RPMI8226 (cell line): Measurements from ENCODE around the gene MTUS2.

Experiments used
- DNase-seq: peaks from one replicate; pipeline ENCODE4 v3.0.0-alpha.2; 2015

The MTUS2 gene

GRCh38 chr13:29535663-29536655 is 715.8 kb downstream of the MTUS2 start:
- no peak for DNase-seq

DNA sequence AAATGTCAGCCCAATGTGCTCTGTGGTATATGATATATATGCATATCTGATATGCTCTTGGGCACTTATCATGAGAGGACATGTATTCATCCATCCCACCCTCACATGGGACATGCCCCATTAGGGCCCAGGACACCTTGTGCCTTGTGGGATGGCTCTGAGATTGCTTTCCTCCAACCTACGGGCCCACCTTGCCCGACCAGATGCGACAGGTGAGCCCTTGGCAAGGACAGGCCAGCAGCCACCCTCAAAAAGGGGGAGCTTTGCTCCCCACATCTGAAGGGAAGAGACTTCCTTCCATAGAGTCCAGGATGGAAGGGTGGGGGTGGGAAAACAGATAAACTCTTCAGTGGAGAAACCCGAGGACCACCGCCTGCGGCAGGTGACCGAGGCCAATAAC is 716.7 kb downstream of the MTUS2 start:
- DNase-seq = no peak

- no peak for DNase-seq
Measured at GRCh38 chr13:29537736-29538651, 717.9 kb downstream of the MTUS2 start.

GRCh38 chr13:29538652-29539040 is 718.5 kb downstream of the MTUS2 start:
- no peak for DNase-seq

- DNase-seq = no peak
Measured at GRCh38 chr13:29539856-29540255, 719.7 kb downstream of the MTUS2 start.

DNA sequence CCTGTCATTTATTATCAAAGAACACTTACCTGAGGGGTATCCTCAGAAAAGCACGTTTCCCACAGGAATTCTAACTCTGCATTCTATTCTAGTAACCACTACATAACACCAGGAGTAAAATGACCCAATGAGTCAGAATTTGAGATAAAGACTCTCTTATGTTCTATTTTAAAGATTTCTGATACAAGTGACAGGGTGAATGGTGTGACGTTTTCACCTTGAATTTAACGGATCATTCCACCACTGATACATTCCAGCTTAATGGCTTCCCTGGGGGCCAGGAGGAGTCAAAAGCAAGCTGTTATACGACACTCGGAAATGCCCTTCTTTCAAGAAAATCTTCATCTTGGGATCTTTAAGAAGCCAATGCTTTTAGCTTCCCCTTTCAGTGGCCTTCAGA is 720.2 kb downstream of the MTUS2 start:
- no peak for DNase-seq

GRCh38 chr13:29540799-29541198 is 720.7 kb downstream of the MTUS2 start:
- DNase-seq = no peak

DNA sequence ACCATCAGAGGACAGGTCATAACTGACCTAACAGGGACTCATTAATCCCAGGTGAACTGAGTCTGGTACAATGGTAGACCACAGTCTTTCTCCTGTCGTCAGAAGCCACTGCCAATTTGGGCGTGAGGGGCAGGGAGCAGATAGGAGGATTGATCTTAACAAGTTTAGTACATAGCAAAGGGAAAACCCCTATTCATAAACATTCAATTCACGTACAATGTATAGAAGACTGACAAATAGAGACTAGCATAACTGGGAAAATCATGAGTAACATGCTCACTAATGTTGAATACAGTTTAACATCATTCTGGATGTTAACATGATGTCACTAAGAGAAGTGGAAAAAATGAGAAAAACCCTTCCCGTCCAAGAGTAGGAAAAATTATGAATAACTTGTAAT is 721.3 kb downstream of the MTUS2 start:
- DNase-seq = no peak

DNA sequence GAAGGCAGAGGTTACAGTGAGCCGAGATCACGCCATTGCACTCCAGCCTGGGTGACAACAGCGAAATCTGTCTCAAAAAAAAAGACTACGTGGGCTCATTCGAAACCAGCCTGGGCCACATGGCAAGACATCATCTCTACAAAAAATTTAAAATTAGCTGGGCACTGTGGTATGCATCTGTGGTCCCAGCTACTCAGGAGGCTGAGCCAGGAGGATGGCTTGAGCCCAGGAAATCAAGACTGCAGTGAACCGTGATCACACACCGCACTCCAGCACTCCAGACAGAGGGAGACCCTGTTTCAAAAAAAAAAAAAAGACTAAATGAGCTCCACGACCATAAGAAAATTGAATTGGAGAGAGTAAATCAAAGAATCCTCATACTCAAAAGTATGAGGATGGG is 722.2 kb downstream of the MTUS2 start:
- DNase-seq = no peak

DNA sequence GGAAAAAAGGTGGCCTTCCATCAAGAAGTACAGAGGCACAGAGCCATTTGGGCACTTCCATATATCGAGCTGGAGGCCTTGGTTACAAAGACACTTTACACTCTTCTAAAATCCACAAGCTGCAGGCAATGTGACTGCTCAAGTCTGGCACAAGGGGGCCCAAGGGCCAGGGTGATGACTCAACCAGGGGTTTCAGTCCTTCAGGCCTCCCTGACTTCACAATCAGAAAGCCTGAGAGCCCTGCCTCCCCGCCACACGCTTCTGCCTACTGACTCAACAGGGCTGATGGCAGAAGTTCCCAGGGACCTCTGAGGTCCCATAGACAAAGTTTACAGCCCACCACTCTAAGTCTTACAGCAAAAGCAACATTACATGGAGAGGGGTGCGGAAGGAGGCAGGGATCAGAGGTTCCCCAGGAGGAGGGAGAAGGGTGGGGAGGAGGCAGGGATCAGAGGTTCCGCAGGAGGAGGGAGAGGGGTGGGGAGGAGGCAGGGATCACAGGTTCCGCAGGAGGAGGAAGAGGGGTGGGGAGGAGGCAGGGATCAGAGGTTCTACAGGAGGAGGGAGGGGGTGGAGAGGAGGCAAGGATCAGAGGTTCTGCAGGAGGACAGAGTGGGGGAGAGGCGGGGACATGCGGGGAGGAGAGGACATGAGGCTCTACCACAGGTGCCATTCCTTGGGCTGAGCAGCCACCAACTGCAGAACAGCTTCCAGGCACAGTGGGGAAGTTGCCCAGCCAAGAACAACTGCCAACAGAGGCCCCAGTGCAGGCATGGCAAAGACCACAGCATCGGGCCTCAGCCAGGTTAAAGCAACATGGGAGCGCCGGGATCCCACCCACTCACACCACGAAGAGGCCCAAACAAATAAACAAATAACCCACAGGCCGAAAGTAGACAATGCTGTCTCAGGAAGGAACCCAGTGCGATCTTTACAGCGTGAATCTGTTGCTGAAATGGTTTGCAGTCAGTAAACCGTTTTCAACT is 723.4 kb downstream of the MTUS2 start:
- peak; percentile 3 for DNase-seq

GRCh38 chr13:29545988-29546387 is 725.8 kb downstream of the MTUS2 start:
- DNase-seq = no peak

- DNase-seq = no peak
Measured at GRCh38 chr13:29546662-29547061, 726.5 kb downstream of the MTUS2 start.

GRCh38 chr13:29547153-29547552 is 727.0 kb downstream of the MTUS2 start:
- no peak for DNase-seq

DNA sequence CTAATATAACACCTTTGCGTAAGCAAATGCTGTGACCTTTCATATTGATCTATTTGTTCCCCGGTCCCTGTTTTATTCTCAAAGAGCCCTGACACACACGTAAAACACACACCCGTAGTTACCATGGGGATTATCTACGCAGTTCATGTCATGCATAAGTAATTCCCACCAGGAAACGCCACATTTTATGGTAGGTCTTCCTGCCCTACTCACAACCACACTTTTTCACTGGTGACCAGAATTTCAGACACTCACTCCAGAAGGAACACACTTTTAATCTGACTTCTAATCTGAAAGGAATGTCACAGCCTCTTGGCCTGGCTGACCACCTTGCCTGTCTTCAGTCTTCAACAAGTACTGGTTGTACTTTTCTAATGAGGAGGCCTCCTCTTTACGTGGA is 728.6 kb downstream of the MTUS2 start:
- DNase-seq = no peak

DNA sequence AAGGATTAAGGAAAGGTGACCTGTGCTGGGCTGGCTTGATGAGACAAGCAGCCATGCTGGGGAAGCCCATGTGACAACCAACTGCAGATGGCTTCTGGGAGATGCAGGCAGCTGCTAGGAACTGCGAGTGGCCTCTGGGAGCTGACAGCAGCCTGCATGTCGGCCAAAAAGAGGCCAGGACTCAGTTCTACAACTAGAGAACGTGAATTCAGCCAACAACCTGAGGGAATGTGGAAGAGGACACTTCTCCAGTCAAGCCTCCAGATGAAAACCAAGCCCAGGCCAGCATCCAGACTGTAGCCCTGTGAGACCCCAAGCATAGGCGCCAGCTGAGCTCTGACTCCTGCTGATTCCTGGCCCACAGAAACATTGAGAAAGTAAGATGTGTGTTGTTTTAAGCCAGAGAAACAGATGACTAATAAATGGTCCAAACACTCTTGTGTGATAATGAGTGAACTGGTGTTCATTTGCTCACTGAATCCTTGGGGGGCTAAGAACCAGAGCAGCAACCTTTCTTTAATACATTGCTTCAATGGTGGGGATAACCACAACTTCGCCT is 730.4 kb downstream of the MTUS2 start:
- DNase-seq = no peak

GRCh38 chr13:29551214-29551613 is 731.1 kb downstream of the MTUS2 start:
- DNase-seq = no peak
